Measurements from ENCODE around the gene KNSTRN.
A peak's percentile ranks its signal among the peaks of the same experiment; 100 is the strongest.

The KNSTRN gene

DNA sequence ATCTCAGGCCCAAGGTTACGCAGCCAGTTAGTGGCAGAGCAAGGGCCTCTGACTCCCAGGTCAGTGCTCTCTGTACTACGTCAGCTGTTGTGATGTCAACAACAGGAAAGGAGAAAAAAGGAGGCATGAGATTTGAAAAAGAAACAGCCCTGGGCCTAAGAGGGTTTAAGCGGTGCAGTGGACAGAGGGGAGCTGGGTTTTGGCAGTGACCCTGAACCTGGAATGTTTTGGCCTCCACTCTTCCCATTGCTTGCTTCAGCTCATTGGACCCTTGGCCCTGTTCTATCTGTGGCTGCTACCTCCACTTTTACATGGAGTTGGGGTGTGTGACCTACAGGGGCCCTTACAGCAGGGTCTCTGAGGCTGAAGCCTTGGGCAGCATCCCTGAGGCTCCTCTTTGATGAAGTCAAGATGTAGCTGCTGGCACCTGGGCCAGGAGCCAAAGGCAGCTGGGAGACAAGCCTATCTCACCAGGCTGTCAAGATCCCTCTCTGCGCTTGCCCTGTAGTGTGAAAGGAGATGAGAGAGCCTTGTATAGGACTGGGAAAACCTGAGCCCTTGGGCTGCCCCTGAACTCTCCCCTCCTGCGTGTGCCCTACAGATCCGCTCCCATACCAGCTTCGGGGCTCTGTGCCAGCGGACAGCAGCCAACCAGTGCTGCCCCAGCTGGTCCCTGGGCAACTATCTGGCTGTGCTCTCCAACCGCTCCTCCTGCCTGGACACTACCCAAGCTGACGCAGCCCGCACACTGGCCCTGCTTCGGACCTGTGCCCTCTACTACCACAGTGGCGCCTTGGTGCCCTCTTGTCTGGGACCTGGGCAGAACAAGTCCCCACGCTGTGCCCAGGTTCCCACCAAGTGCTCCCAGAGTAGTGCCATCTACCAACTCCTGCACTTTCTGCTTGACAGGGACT, 15.8 kb upstream of the KNSTRN start:
- no peak for DNase-seq (ENCODE audit: low spot score)

- DNase-seq (ENCODE audit: low spot score): no peak
Measured at GRCh38 chr15:40367371-40367685, 15.2 kb upstream of the KNSTRN start.

- peak; percentile 91 for DNase-seq (ENCODE audit: low spot score)
Measured at GRCh38 chr15:40367686-40368611, 14.6 kb upstream of the KNSTRN start.

- DNase-seq (ENCODE audit: low spot score): no peak
Measured at GRCh38 chr15:40368719-40369473, 13.6 kb upstream of the KNSTRN start.

GRCh38 chr15:40369474-40369869, 13.0 kb upstream of the KNSTRN start:
- DNase-seq (ENCODE audit: low spot score): no peak

- DNase-seq (ENCODE audit: low spot score): no peak
Measured at GRCh38 chr15:40369971-40370370, 12.6 kb upstream of the KNSTRN start.

- peak; percentile 94 for DNase-seq (ENCODE audit: low spot score)
Measured at GRCh38 chr15:40372981-40373380, 9.5 kb upstream of the KNSTRN start.

DNA sequence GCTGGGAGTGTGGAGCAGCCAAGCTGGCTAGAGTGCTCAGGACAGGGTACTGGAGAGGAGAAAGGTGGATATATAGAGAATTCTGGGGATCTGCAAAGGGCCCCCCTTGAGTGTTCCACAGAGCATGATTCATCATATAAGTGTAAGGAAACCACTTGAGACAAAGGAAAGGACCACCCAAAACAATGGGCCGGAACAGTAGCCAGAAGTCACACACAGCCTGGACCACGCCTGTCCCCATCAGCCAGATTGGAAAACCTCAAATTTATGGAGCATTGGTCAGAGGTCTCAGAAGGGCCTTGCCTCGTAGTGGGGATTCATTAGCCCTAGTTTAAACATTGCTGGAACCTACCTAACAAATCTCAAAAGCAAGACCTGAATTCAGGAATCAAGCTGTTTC, 4.9 kb upstream of the KNSTRN start:
- DNase-seq (ENCODE audit: low spot score): no peak

DNA sequence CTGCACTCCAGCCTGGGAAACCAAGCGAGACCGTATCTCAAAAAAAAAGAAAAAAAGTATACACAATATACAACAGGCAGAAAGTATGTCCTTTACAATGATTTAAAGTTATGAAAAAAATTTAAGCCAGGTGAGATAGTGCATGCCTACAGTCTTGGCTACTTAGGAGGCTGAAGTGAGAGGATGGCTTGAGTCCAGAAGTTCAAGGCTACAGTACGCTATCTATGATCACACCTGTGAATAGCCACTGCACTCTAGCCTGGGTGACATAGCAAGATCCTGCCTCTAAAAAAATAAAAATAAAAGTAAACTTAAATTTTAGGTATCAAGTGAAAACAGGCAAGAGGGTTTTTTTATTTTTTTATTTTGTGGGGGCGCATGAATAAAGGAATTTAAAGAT, 3.1 kb upstream of the KNSTRN start:
- DNase-seq (ENCODE audit: low spot score): no peak

DNA sequence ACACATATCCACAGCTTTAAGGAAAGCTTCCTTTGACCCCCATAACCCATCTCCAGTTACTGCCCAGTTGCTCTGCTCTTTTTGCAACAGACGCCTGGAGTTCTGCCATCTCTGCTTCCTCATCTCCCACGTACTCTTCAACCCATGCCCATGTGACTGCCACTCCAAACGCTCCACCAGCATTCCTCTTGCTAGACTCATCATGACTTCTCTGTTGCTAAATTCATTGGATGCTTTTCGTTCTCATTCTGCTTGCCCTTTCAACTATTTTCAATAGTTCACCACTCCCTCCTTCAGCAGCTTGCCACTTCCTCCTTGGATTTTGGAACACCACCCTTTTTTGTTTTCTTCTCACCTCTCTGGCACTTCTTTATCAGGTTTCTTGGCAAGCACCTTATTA, 2.7 kb upstream of the KNSTRN start:
- peak; percentile 26 for DNase-seq (ENCODE audit: low spot score)

DNA sequence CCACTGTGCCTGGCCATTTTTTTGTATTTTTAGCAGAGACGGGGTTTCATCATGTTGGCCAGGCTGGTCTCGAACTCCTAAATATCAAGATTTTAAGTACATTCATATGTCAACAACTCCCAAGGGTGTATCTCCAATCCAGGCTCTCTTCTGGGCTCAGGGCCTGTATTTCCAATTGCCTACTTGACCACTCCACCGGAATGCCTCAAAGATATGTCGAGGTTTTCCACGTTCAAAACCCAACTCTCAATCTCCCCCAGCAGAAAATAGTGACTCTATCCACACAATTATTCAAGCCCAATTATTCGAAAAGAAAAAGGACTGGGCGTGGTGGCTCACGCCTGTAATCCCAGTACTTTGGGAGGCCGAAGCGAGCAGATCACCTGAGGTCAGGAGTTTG, 1.9 kb upstream of the KNSTRN start:
- no peak for DNase-seq (ENCODE audit: low spot score)

DNA sequence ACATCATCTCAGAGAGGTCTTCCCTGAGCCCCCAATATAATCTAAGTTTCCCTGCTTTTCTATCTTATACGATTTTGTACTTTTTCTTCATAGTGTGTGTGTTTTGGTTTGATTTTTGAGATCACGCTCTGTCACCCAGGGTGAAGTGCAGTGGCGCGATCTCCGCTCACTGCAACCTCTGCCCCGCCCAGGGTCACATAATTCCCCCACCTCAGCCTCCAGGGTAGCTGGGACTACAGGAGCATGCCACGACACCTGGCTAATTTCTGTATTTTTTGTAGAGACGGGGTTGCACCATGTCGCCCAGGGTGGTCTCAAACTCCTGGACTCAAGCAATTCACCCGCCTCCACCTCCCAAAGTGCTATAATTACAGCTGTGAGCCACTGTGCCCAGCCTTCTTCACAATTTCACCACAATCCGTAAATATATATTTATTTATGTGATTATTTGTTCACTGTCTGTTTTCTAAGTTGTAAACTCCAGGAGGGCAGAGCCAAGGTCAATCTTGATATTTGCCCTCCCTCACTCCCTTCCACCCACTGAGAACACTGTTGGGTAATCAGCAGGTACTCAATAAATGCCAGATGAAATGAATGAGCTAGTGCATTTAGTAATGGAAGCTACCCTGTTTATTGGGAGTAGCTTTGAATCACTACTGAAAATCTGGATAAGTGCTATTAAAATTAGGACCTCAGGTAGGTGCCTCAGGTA, 547 bp upstream of the KNSTRN start:
- no peak for DNase-seq (ENCODE audit: low spot score)

GRCh38 chr15:40386480-40386879, 4.0 kb downstream of the KNSTRN start:
- no peak for DNase-seq (ENCODE audit: low spot score)

GRCh38 chr15:40388941-40389823, 6.7 kb downstream of the KNSTRN start:
- no peak for DNase-seq (ENCODE audit: low spot score)

- DNase-seq (ENCODE audit: low spot score): no peak
Measured at GRCh38 chr15:40389824-40390595, 7.5 kb downstream of the KNSTRN start.

DNA sequence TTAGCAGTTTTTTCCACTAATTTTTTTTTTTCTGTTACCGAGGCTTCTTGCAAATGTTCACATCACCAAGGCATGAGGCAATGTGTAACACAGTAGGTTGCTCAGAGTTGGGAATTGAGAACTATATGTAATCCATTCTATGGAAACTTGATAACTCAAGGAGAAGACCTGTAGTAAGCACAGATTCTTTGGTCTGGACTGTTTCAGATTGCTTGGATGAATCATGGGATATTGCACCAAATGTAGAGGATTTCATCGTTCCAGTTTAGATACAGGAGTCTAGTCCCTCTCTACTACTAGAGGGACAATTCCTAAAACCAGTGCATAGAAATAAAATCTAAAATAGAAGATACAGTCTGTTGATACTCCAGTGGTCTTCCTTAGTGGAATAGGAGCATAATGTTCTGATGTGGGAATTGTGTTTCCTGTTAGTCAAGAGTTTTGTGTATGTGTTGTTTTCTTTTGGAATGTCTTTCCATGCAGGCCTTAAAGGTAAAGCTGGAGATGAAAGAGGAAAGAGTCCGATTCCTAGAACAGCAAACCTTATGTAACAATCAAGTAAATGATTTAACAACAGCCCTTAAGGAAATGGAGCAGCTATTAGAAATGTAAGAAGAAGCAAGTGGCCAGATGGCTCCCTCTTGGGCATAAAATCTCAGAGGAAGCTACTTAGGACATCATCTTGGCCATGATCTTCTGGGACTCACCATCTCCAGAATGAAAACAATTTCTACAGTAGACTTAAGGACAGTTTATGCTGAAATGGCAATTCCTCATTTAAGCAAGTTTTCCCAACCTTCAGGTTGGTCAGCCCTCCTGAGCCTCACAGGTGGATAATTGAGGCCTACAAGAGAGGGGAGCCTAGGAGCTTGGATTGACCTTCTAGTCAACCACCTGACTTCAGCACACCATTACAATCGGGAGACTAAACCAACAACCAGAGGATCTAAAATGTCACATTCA, 10.7 kb downstream of the KNSTRN start:
- DNase-seq (ENCODE audit: low spot score): no peak

DNA sequence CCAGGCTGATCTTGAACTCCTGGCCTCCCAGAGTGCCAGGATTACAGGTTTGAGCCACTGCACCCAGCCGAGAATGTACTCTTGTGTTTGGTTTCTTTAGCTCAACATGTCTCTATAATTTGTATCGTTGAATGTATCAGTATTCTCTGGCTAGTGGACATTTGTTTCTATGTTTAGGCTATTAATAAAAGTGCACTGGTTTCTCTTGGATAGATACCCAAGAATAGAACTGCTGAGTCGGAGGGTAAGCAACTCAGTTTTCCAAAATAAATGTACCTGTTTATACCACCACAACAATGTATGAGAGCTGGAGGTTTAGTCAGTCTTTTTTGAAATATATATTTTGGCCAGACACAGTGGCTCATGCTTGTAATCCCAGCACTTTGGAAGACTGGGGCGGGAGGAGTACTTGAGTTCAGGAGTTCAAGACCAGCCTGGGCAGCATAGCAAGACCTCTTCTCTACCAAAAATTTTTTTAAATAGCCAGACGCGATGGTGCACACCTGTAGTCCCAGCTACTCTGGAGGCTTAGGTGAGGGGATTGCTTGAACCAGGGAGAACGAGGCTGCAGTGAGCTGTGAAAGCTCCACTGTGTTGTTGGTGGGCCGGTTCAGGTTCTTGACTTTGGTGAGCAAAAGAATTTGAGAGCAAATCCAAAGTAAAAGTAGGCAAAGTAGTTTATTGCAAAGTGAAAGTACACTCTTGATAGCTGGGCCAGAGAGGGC, 15.3 kb downstream of the KNSTRN start:
- no peak for DNase-seq (ENCODE audit: low spot score)

DNA sequence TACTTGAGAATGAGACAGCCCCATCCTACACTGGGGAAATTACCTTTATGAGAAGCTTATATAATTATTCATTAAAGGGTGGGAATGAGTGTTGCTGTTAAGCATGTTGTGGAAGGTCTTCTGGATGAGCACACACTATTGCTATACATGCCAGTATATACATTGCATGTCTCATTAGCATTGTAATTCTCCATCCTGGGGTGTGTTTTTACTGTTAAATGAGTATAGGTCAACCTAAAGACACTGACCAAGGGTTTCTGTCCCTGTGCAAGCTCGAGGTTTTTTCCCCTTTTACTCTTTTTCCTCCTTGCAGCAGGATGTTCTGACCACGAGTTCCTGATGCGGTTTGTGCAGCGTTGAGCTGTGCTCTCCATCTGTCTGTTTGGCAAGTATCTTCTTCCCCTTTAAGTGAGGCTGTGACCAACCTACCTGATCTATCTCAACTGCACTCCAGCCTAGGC, 15.9 kb downstream of the KNSTRN start:
- DNase-seq (ENCODE audit: low spot score): no peak

Measured in kidney capillary endothelial cell (primary cell).